ENCODE data around the gene CORO7. TPM values are rescaled to one million over a fixed set of nuclear protein-coding genes. Genes with fewer than 3 reads are reported as not detected.

The CORO7 gene
- total RNA-seq, 1 donor from 2014 or later: 24.8 TPM

GRCh38 chr16:4372578-4373355 lies 43.6 kb downstream of the CORO7 start:
- peak; percentile 67 to 75 for DNase-seq (ENCODE audit: low read depth in 2 of 2)

GRCh38 chr16:4372001-4372577 lies 44.3 kb downstream of the CORO7 start:
- DNase-seq (ENCODE audit: low read depth in 2 of 2): no peak

GRCh38 chr16:4371357-4372000 lies 44.9 kb downstream of the CORO7 start, which contains the start of gene VASN:
Gene VASN (plus strand): TSS chr16:4371848. CDS start chr16:4380878, 9,030 bp downstream.
- peak; percentile 21 to 68 for DNase-seq (ENCODE audit: low read depth in 2 of 2)

DNA sequence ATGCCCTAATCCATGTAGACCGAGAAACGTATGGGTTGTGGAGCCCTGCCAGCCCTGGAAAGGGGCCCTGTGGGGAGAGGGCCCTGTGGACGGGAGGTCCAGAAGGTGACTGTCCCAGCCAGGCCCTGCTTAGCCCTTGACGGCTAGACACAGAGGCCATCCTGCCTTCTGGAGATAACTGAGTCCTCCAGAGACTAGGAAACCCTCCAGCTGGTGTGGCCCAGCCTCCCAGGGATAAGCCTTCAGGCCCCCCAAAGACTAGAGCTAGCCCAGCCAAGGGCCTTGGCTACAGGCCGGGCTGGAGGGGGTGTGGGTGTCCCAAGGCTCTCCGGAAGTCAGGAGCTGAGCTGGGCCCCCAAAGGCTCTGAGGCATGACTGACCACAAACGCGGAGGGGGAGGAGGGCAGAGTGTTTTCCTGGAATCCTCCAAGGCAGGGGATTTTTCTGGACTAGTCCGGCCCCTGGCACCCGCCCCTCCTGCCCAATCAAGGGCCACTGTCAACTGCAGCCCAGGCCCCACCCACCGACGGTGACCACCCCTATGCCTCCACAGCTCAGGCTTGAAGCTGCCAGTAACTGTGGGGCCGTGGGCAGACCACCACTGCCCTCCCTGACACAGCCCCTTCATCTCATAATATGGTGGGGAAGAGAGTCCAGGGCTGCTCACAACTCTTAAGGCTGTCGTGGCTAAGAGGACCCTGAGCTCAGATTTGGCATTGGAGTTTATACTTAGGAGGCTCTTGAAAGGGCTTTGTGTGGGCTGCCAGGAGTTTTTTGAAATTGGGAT lies 45.6 kb downstream of the CORO7 start:
- no peak for DNase-seq (ENCODE audit: low read depth in 2 of 2)

DNA sequence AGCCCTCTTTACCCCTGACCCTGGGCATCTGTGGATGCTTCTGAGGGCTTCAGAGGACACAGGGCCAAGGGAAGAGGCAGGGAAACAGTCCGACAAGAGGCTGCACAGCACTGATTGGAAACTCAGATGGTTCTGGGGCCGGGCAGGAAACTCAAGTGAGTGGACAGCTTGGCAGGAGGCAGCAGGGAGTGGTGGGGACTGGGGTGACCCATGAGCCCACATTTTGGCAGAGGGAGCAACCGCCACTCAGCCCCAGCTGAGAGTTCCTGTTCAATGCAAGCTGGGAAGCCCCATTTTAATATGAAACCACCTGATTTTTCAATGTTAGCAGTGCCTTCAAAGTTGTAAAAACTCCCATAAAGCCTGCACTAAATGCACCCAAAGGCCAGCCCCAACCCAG lies 46.2 kb downstream of the CORO7 start:
- DNase-seq (ENCODE audit: low read depth in 2 of 2): no peak

DNA sequence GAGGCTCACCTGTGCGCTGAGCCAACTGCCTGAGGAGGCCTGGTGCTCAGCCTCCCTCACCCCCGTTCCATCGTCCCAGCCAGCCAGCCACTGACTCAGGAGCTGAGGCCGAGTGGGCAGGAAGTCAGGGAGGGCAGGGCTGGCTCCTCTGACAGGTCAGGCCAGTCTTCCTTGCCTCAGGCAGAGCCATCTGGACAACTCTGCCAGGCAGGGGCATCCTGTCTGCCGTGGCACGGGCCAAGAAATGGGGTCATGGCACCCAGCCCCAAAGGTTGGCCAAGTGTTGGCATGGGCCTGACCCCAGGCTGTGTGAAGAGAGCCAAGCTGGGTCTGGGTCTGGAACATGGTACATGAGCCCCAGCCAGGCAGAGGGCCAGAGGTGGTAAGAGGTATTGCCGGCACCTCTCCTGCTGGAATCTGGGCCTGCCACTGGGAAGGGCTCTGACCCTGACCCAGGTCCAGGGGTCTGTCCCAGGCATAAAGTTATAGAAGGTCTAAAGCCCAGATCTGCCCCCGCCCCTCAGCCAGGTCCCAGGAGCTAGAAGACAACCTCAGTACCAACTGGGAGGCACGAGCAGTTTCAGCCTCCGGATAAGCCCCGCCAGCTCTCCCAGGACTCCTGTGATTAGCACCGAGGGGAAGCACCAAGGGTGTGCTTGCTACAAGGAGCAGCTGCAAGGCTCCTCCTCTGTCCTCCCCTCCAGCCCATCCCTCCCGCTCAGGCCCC lies 47.2 kb downstream of the CORO7 start:
- no peak for DNase-seq (ENCODE audit: low read depth in 2 of 2)

GRCh38 chr16:4367393-4367856 lies 49.0 kb downstream of the CORO7 start:
- no peak for DNase-seq (ENCODE audit: low read depth in 2 of 2)

DNA sequence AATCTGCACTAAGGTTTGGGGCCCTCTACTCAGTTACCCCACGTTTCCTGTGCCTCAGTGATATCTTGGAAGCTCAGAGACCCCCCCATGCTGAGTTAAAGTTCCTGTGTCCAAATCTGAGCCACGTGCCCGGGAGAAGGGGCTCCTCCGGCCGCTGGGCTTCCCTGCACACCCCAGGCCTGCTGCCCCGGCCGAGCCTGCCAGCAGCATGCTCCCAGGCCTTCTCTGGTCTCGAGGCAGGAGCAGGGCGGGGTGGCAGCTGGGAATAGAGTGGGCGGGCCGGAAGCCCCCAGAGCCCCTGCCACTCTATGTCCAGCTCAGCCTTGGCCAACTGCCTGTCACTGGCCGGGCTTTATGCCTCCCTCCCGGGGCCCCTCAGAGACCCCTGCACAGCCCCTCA lies 50.4 kb downstream of the CORO7 start:
- no peak for DNase-seq (ENCODE audit: low read depth in 2 of 2)

DNA sequence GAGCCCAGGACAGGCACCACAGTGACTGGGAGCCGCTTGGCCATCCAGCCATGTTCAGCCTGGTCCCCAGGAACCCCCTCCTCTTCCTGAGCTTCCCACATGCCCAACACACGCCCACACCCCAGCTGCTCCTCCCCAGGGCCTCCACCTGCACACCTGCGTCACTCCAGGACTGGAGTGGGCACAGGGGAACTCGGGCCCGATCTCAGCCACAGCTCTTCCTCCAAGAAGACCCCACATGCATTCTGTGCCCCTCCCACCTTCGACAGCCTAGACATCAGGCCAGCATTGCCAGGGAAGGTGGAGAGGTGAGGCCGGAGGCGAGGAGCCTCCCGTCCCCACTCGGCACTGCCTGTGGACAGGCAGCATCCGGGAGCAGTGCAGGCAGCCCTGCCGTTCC lies 50.8 kb downstream of the CORO7 start:
- DNase-seq (ENCODE audit: low read depth in 2 of 2): no peak

DNA sequence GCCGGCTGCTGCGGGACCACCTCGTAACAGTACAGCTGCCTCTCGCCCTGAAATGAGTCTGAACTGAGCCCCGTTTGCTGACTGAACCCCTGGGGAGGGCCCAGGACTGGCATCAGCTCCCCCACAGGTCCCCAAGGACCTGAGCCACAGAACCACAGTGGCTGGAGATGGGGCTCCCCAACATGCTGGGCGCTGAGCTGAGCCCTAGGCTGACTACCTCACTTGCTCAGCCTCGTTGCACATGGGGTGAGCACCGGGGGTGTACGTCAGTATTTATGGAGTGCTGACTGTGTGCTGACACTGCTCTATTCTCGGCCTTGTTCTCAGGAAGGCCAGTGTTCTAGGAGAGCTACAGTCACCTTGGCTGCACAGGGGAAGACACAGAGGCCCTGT lies 51.4 kb downstream of the CORO7 start:
- no peak for DNase-seq (ENCODE audit: low read depth in 2 of 2)

- no peak for DNase-seq (ENCODE audit: low read depth in 2 of 2)
These were observed 52.0 kb downstream of the CORO7 start for GRCh38 chr16:4364196-4365013.

- DNase-seq (ENCODE audit: low read depth in 2 of 2): no peak
These were observed 53.8 kb downstream of the CORO7 start for GRCh38 chr16:4362476-4363135.

- no peak for DNase-seq (ENCODE audit: low read depth in 2 of 2)
These were observed 54.5 kb downstream of the CORO7 start for GRCh38 chr16:4361944-4362311.

DNA sequence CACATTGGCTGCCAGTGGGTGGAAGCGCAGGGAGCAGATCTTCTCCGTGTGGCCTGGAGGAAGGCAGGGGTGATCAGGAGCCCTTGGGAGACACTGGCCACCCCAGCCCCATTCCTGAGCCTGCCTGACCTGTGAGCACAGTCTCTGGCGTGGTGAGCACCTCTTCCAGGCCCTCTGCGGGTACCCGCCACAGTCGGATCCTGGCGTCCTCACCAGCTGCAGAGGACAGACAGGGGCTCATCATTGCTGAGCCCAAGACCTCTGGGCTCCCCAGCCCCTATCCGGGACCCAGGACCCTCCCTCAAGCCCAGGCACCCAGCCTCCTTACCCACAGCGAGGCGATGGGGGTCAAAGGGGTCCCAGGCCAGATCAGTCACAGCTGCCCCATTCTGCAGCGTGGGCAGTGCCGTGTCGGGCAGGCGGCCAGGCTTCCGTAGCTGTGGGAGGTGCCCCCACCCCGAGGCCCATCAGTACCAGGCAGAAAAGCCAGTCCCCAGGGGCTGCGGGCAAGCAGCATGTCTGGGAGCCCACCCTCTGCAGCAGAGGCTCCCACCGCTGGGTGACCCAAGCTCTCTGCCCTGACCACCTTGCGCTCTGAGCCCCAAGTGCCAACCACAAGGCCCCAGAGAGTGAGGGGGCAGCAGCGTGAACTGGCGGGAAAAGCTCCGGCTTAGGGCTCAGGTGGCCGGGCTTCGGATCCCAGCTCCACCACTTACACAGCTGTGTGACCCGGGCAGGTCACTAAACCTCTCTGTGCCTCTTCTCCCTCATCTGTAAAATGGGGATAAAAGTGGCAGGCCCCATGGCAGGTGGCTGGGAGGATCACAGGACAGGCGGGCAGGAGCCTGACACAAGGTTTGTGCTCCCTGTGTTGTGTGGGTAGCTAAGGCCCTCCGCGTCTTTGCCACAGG lies 55.1 kb downstream of the CORO7 start:
- no peak for DNase-seq (ENCODE audit: low read depth in 2 of 2)

DNA sequence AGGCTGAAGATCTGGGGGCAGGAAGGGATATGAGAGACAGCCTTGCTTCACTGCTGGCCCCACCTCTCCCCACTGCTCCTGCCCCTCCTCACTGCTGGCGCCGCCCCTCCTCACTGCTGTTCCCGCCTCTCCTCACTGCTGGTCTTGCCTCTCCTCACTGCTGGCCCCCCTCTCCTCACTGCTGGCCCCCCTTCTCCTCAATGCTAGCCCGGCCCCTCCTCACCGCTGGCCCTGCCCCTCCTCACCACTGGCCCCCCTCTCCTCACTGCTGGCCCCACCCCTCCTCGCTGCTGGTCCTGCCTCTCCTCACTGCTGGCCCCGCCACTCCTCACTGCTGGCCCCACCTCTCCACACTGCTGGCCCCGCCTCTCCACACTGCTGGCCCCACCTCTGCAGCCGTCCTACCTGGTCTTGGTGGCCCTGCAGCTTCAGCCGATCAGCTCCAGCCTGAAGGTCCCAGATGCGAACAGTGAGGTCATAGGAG lies 55.8 kb downstream of the CORO7 start:
- no peak for DNase-seq (ENCODE audit: low read depth in 2 of 2)

- DNase-seq (ENCODE audit: low read depth in 2 of 2): no peak
These were observed 56.5 kb downstream of the CORO7 start for GRCh38 chr16:4359914-4360313.

- peak in 1 of 2 donors; percentile 35 for DNase-seq (ENCODE audit: low read depth in 2 of 2)
These were observed 57.4 kb downstream of the CORO7 start for GRCh38 chr16:4358831-4359561.

DNA sequence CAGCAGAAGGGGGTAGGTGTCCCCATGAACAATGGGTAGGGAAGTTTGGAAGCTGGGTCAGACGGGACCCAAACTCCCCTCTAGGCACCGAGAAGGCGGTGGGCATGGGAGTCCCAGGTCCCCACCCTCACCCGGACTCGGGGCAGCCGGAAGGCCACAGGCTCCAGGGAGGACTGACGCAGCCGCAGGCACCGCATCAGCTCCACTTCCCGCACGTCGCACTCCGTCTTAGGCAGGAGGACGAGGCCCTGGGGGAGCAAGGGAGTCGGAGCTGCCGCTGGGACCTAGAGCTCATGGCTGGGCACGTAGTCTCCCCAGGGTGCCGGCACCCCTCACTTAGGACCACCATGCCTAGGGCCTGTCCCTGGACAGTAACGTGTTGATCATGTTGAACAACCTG lies 58.2 kb downstream of the CORO7 start:
- DNase-seq (ENCODE audit: low read depth in 2 of 2): no peak

Measured in dermis microvascular lymphatic vessel endothelial cell (primary cell).